K562 (cell line): ENCODE data around the gene IDUA.

Experiments
- ESRRA ChIP-seq: fragments of 450-650 bp; IDR thresholded peaks from 2 replicates; pipeline ENCODE4 v1.6.1; 2014; ENCODE audit warnings: low read depth, mild to moderate bottlenecking, moderate library complexity, borderline replicate concordance
- POLR2AphosphoS2 ChIP-seq: IDR thresholded peaks from 2 replicates; pipeline ENCODE4 v1.6.1; 2012; ENCODE audit warnings: low read length, improper control_type of control experiment
- RNF2 ChIP-seq: sonication (generic); IDR thresholded peaks from 2 replicates; pipeline ENCODE4 v1.6.1; 2016
- ZFP30 ChIP-seq: fragments of 250-450 bp; sonication (Bioruptor Pico); IDR thresholded peaks from 2 replicates; pipeline ENCODE4 v1.8.0; 2022; ENCODE audit warnings: moderate library complexity, mild to moderate bottlenecking, inconsistent platforms, borderline replicate concordance

DNA sequence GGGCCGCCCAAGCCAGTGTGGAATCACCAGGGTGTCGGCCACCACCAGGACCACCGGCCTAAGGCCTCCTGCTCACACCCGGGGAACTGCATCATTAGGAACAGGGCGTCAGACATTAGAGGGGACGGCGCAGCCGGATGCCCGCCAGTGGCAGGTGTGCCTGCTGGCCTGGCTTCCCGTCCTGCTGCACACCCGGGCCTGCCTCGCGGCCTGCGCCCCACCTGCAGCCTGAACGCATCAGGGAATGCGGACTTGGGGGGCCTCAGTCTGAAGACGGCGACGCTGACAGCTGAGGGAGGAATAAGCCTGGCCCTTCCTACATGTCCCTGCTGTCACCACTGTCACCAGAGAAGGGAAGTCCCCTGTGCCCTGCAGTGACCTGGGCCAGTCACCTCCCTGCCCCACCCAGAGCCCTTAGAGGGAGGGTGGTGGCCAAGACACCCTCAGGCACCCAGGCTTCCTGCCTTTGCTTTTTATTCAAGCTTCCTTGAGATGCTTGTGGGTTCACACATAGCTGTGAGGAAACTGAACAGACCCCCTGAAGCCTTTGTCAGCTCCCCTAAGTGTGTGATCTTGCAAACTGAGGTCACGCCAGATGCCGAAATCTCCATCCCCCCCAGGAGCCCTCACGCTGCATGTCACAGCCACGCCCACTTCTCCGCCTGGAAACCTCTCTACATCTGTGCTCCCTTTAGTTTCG lies 16.6 kb upstream of the IDUA start:
- no peak for TF ChIP-seq ZFP30 (CRISPR knock-in tag)
- TF ChIP-seq RNF2: no peak
- TF ChIP-seq POLR2AphosphoS2: no peak
- TF ChIP-seq ESRRA: no peak
